Erythroblast (primary cell): Measurements from ENCODE around the gene HAND1.

Experiments
- DNase-seq, 2 experiments: peaks; one replicate each; lab custom pipeline; 2025; lab: John Stamatoyannopoulos, UW
- GATA1 ChIP-seq: IDR thresholded peaks from 2 replicates; pipeline ENCODE4 v1.6.1; 2011; ENCODE audit warnings: low read depth, mild to moderate bottlenecking, control low read depth, low read length, moderate library complexity
- POLR2A ChIP-seq: IDR thresholded peaks from 2 replicates; pipeline ENCODE4 v1.6.1; 2011; ENCODE audit warnings: mild to moderate bottlenecking, low read length

Gene HAND1

DNA sequence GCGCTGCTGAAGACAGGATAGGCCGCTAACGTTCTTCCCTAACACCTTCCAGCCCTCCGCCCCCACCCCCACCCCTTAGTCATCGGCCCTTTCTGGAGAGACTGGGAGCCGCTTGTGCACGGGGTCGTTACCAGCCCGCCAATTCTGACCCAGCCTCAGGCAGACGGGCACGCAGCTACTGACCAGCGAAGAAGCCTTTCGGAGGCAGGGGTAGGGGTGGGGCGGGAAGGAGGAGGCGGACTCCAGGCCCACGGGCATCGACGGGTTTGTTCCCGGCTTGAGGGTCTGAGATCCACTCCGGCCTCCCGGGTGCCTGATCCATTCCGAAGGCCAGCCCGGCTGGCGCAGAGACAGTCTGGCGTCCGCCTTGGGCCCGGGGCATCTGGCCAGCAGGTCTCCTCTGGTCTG, 729 bp upstream of the HAND1 start:
- TF ChIP-seq POLR2A (no peak), GATA1 (no peak)
- no peak for DNase-seq

DNA sequence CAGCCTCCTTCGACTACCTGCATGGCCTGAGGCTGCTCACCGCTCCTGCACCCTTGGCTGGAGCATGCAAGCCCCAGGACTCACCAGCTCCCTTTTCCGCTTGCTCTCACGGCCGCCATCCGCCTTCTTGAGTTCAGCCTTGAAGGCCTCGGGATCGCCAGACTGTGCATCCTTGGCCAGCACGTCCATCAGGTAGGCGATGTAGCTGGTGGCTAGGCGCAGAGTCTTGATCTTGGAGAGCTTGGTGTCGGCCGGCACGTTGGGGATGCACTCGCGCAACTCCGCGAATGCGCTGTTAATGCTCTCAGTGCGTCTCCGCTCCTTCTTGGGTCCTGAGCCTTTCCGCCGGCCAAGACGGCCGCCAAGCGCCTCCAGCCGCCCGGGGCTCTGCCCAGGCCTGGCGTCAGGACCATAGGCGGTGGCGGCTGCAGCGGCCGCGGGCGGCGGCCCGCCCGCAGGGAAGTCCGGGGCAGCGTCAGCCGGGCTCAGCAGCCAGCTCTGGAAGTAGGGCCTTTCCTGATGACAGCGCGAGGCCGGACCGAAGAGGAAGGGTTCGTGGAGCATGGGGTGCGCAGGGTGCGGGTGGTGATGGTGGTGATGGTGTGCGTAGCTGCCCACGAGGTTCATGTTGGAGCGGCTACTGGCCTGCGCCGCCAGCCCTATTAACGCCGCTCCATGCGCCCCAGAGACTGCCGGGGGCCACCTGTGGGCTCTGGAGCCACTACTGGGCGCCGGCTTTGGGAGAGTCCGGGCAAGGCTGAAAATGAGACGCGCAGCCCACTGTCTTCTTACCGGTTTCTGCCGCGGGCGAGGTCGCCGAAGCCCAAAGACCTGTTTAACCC, 424 bp downstream of the HAND1 start:
- no peak for TF ChIP-seq GATA1
- TF ChIP-seq POLR2A = no peak
- DNase-seq = no peak

DNA sequence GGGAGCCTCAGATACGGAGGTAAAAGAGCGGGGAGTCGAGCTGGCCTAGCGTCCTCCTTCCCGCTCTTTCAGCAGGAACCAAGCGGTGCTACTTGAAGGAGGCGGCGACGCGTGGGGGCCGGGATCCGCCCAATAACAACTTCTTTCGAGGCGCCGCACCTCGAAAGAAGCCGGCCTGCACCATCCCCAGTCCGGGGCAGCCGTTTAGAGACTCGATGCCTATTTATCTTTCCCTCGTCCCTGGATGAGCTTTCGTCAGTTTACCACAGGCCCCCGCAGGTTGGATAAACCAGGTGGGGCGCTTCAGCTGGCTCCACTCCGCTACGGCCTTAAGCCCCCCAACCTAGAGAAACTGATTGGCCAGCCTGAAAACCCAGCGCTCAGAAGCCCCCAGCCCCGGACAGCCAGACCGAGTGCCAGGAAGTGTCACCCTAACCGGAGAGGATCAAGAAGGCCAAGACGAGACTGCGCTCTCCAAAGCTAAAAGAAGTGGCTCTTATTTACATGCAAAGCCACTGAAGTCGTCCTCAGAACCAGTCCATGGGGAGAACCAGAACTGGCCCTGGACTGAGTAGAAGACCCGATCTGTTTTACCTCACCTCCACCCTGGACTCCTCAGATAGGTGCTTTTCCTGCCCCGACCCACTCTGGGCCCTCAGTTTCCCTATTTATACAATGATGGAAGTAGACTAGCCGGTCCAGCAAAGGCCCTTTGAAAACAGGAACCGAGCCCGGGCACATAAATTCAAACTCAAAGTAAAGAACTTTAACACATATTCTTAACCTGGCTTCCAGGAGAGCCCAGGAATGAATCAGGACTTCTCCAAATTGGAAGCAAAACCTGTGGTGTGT, 1.4 kb downstream of the HAND1 start:
- DNase-seq = no peak
- TF ChIP-seq POLR2A (no peak), GATA1 (no peak)

- no peak for DNase-seq
- no peak for TF ChIP-seq POLR2A
- no peak for TF ChIP-seq GATA1
Observed at GRCh38 chr5:154475591-154476353, 2.3 kb downstream of the HAND1 start.

DNA sequence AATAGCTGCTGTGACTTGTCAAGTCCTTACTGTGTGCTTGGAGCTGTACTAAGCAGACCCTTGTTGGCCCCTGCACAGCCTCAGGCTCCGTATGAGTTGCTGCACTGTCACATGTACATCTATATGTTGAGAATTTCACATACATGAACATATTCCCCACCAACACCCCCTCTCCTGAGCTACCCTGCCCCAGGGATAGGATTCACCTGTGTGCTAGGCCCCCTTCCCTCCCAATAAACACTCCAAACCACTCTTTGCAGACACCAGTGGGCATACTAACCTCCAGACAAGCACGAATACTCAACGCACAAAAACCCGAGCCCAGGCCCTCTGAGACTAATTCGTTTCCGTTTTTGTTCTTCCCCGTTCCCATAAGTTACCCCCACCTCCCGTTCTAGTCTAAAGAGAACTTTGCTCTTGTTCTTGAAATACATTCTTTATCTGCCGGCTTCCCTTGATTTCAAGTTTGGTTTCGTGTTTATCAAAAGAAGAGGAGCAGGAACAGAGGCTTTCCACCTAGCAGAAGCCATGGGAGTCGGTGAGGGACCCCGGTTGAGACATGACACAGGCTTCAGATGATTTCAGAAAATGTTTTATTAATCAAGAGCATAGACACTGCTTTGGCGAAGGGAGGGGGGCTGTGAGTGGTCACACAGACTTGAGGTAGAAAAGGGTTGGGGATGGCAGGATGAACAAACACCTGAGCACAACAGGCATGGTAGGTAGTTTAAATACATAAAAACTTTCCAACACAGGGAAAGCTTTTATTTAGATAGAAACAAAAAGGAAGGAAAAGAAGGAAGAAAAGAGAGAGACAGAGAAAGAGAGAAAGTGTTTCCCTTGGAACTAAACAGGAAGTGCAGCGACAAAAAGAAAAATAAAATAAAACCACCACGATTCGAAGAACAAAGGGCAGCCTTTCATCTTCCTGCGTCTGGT, 3.4 kb downstream of the HAND1 start:
- DNase-seq = no peak

GRCh38 chr5:154473581-154474283, 4.3 kb downstream of the HAND1 start:
- TF ChIP-seq POLR2A = no peak
- no peak for DNase-seq

More for the DNA sequence above, 3.4 kb downstream of the HAND1 start:
- TF ChIP-seq GATA1 = no peak
- no peak for TF ChIP-seq POLR2A

DNA sequence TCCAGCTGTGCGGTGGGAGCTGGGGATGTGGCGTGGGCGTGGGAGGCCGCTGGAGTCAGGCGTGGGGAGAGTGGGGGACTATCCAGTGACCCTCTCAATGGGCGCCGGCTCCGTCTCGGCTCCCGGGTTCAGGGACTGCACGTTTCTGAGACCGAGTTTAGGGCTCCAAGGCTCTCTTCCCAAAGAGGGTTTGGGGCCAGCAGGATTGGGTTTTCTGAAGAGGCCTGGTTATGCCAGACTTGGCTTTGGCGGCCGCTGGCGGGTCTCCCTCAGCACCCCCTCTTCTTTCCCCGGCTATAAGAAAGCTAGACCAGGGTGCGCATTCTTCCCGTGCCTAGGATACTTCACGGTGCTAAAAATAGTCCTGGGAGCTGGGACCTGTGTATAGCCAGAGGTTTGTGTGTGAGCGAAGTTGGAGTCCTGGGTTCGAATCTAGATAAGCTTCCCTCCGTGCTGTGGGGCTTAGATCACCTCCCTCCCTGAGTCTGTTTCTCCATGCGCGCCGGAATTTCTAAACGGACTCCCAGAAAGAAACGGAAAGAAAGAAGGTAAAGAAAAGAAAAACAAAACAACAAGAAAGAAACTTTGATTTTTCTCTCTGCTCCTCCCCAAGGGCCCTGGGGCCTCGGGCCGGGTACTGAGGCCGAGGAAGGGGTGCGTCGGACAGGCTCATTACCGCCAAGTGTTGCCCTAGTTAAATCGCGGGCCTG, 5.0 kb downstream of the HAND1 start:
- no peak for DNase-seq
- TF ChIP-seq POLR2A (no peak), GATA1 (no peak)

- no peak for TF ChIP-seq POLR2A
- TF ChIP-seq GATA1 = no peak
- no peak for DNase-seq
Observed at GRCh38 chr5:154470947-154471870, 6.8 kb downstream of the HAND1 start.

- DNase-seq = no peak
- TF ChIP-seq GATA1 (no peak), POLR2A (no peak)
Observed at GRCh38 chr5:154470137-154470536, 7.9 kb downstream of the HAND1 start.

- no peak for TF ChIP-seq GATA1
- no peak for TF ChIP-seq POLR2A
- DNase-seq = peak; percentile 70 to 85
Observed at GRCh38 chr5:154467655-154468354, 10.2 kb downstream of the HAND1 start.
